ENCODE measurements around the gene ERBB4. TPM values are rescaled to one million over a fixed set of nuclear protein-coding genes. Genes with fewer than 3 reads are reported as not detected.

Gene ERBB4
- total RNA-seq, 4 donors from 2014 or later, result 0.09 to 0.67 TPM; not detected in 2

DNA sequence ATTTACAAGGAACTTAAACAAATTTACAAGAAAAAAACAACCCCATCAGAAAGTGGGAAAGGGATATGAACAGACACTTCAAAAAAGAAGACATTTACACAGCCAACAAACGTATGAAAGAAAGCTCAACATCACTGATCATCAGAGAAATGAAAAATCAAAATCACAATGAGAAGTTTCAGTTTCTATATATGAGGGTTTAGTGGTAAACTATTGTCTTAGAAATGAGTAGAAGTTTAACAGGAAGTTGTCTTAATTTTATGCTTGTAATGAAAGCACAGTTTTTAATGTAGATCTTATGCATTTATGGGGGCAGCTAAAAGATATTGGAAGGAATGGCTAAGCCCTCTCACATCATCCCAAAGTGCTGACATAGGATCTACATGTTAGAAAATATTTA, 325.4 kb downstream of the ERBB4 start:
- Histone ChIP-seq H3K9me3 (no peaks in the 10 kb centered on the region), H3K36me3 (no peaks in the 10 kb centered on the region), H3K4me1 (no peaks in the 10 kb centered on the region), H3K27me3 (no peaks in the 10 kb centered on the region), H3K27ac (no peak overlapping the region), H3K4me3 (no peak overlapping the region)
- TF ChIP-seq CTCF (IDR thresholded peaks at IDR 0.05), result no peak
- TF ChIP-seq POLR2A (IDR thresholded peaks at IDR 0.05), result no peak
- no peak for DNase-seq

DNA sequence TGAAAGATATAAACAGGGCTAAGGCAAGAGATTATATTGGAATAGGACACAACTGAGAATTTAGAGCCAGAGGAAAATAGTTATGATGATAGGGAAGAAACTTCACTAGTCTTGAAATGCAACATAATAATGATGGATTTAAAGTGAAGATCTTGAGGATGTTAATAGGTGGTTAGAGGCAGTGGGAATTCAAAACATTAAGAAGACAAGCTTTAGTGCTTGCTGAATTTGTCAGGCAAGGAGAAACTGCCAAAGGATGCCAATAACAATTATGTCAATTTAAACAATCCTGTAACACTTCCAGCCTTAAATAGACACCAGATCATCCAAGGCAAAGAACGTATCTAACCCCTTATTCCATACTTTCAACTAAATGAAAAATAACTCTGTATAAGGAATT, 330.1 kb downstream of the ERBB4 start:
- no peak for DNase-seq
- no peak overlapping the region for H3K4me3 ChIP-seq
- no peaks in the 10 kb centered on the region for H3K9me3 ChIP-seq
- TF ChIP-seq CTCF (IDR thresholded peaks at IDR 0.05), result no peak
- TF ChIP-seq POLR2A (IDR thresholded peaks at IDR 0.05), result no peak
- H3K27me3 ChIP-seq, result no peaks in the 10 kb centered on the region
- no peaks in the 10 kb centered on the region for H3K36me3 ChIP-seq
- no peaks in the 10 kb centered on the region for H3K4me1 ChIP-seq
- H3K27ac ChIP-seq, result no peak overlapping the region

DNA sequence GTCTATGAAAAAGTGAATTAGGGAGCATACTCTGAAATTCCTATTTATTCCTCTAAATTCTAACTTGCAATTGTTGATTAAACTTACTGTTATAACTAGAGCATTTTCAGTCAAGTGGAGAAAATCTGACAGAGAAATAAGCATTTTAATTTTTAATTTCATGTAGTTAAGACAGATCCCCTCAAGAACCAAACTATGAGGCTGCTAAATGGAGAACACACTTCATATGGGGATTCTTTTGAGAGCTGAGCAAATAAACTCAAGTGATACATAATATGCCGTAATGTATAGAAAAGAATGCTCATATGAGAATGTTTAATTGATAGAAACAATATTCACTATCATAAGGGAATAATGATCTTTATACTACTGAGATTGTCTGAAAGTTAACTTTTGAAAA, 340.8 kb downstream of the ERBB4 start:
- Histone ChIP-seq H3K36me3 (no peaks in the 10 kb centered on the region), H3K4me1 (no peaks in the 10 kb centered on the region), H3K27me3 (no peaks in the 10 kb centered on the region), H3K9me3 (no peaks in the 10 kb centered on the region), H3K4me3 (no peak overlapping the region), H3K27ac (no peak overlapping the region)
- no peak for TF ChIP-seq CTCF (IDR thresholded peaks at IDR 0.05)
- TF ChIP-seq POLR2A (IDR thresholded peaks at IDR 0.05), result no peak
- DNase-seq, result no peak

- Histone ChIP-seq H3K36me3 (no peaks in the 10 kb centered on the region), H3K4me1 (no peaks in the 10 kb centered on the region), H3K27ac (no peak overlapping the region), H3K4me3 (no peak overlapping the region), H3K27me3 (no peaks in the 10 kb centered on the region), H3K9me3 (no peaks in the 10 kb centered on the region)
- TF ChIP-seq CTCF (IDR thresholded peaks at IDR 0.05) (no peak), POLR2A (IDR thresholded peaks at IDR 0.05) (no peak)
- DNase-seq, result no peak
Observed at GRCh38 chr2:212195626-212196025, 343.0 kb downstream of the ERBB4 start.

DNA sequence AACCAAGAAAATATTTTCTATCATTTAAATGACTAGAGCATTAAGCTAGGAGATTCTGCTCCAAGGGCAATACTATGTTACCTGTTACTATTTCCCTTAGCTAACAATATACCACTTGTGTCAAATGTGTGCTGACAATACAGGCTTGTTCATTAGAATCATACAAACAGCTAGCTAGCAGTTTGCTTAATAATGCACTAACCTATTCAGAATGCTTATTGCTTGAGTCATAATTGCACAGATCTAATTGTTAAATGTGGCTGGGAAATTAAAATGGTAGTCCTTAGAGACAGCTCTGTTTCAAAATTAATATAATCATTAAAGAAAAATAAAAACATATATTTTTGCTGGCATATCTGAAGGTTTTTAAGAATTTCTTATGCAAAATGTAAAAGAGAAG, 344.2 kb downstream of the ERBB4 start:
- H3K9me3 ChIP-seq, result no peaks in the 10 kb centered on the region
- no peak overlapping the region for H3K4me3 ChIP-seq
- H3K27ac ChIP-seq, result no peak overlapping the region
- no peaks in the 10 kb centered on the region for H3K36me3 ChIP-seq
- TF ChIP-seq POLR2A (IDR thresholded peaks at IDR 0.05) (no peak), CTCF (IDR thresholded peaks at IDR 0.05) (no peak)
- H3K27me3 ChIP-seq, result no peaks in the 10 kb centered on the region
- no peak for DNase-seq
- no peaks in the 10 kb centered on the region for H3K4me1 ChIP-seq

- TF ChIP-seq POLR2A (IDR thresholded peaks at IDR 0.05), result no peak
- TF ChIP-seq CTCF (IDR thresholded peaks at IDR 0.05), result no peak
- Histone ChIP-seq H3K9me3 (no peaks in the 10 kb centered on the region), H3K4me3 (no peak overlapping the region), H3K4me1 (no peaks in the 10 kb centered on the region), H3K27ac (no peak overlapping the region), H3K36me3 (no peaks in the 10 kb centered on the region), H3K27me3 (no peaks in the 10 kb centered on the region)
- DNase-seq, result no peak
Observed at GRCh38 chr2:212193803-212194202, 344.8 kb downstream of the ERBB4 start.

Measured in Peyer's patch (tissue), 4 donors.